H1 (cell line): ENCODE results near the gene POLR3GL. TPM values are rescaled to one million over a fixed set of nuclear protein-coding genes. Genes with fewer than 3 reads are reported as not detected.

Experiments used
- KDM5A ChIP-seq: fragments of 200-600 bp; IDR thresholded peaks from 2 replicates; pipeline ENCODE4 v1.7.1; 2012; ENCODE audit warnings: mild to moderate bottlenecking, low read length, inconsistent platforms, mixed read lengths
- polyA plus RNA-seq, 7 experiments: library from polyadenylated mRNA; depleted of rRNA in 3 of 7; stranded (reverse) in 5 of 7; unstranded in 2 of 7; fragments of >200 nt in 5 of 7; fragments of 200-250 nt in 2 of 7; gene quantifications; 1 replicate in 5 of 7; 2 replicates in 1 of 7; 4 replicates in 1 of 7; pipeline versions ENCODE4 v1.2.1 to v1.2.3, GENCODE V29; 2011 to 2013; ENCODE audit warnings: missing spikeins in 2 of 7, mixed read lengths in 2 of 7
- total RNA-seq: library from RNA; stranded (reverse); fragmentation: NEBNext Ultra II Directional; extraction: Animal tissue kit (Norgen Biotek cat#: 25700); gene quantifications from 2 replicates; pipeline ENCODE4 v1.2.1, GENCODE V29; 2021
- TF ChIP-seq, protein P1 (sequence below): IDR thresholded peaks from 2 replicates; pipeline ENCODE4 v1.6.1; 2011; ENCODE audit warnings: low read length, improper control_type of control experiment

The POLR3GL gene
- total and polyA plus RNA-seq, 2 of the 8 experiments (the other 6 are each of a cell fraction or from before 2014, with no cell fraction given), result 3.1 to 3.9 TPM

DNA sequence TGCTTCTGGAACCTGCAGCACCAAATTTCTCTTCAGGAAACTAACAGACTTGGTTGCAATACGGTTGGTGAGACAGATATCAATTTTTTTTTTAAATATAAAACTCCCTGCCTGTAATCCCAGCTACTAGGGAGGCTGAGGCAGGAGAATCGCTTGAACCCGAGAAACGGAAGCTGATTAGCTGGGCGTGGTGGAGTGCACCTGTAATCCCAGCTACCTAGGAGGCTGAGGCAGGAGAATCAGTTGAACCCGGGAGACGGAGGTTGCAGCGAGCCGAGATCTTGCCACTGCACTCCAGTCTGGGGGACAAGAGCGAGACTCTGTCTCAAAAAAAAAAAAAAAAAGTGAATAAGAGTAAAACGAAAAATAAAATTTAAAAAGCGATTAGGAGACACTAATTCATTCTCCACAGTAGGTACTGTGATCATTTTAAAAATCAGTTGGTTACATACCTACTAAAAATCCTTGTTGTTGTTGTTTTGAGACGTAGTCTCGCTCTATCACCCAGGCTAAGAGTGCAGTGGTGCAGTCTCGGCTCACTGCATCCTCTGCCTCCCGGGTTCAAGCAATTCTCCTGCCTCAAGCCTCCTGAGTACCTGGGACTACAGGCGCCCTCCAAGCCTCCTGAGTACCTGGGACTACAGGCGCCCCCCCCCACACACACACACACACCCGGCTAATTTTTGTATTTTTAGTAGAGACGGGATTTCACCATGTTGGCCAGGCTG lies 36.4 kb upstream of the POLR3GL start (continued):
- TF ChIP-seq KDM5A, result no peak
- TF ChIP-seq, protein P1, sequence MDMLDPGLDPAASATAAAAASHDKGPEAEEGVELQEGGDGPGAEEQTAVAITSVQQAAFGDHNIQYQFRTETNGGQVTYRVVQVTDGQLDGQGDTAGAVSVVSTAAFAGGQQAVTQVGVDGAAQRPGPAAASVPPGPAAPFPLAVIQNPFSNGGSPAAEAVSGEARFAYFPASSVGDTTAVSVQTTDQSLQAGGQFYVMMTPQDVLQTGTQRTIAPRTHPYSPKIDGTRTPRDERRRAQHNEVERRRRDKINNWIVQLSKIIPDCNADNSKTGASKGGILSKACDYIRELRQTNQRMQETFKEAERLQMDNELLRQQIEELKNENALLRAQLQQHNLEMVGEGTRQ, result no peak
- TF ChIP-seq, all 59 proteins: peak for 0
